Measurements from ENCODE around the gene GPAM. TPM values are rescaled to one million over a fixed set of nuclear protein-coding genes. Genes with fewer than 3 reads are reported as not detected.
A peak's percentile ranks its signal among the peaks of the same experiment; 100 is the strongest.

Gene GPAM
- polyA plus RNA-seq, 3 donors, result 0.37 to 1.3 (median 0.59) TPM

DNA sequence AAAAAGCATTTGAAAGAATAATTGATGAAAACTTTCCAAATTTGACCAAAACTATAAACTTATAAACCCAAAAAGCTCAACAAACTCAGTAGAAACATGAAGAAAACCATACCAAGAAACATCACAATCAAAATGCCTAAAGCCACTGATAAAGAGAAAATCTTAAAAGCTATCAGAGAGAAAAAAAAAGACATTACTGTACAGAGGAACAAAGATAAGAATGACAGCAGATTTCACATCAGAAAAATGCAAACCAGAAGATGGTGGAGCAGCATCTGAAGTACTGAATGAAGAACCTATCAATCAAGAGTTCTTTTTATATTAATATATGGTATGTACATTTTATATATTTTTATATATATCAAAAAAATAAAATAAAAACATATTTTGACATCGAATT is 2.4 kb upstream of the GPAM start:
- H3K4me1 Mint-ChIP-seq, result peaks cover 15% of the 10 kb centered on the region
- no peak for DNase-seq
- H3K4me1 ChIP-seq (ENCODE audit: control insufficient read depth in 1 of 2, insufficient read depth in 2 of 2, low read length in 2 of 2), result peaks cover 11 to 15% of the 10 kb centered on the region in 2 donors
- peaks cover 7 to 22% (median 14%) of the 10 kb centered on the region in 3 donors for H3K27me3 Mint-ChIP-seq (ENCODE audit: low read depth in 3 of 3)
- no peak overlapping the region for H3K4me3 ChIP-seq (replicated peaks in 1 of 3; ENCODE audit: low read depth in 2 of 3, low read length in 3 of 3)
- intact Hi-C loops (cut with micrococcal nuclease), result no loop called here
- no peak overlapping the region for H3K27ac ChIP-seq (ENCODE audit: low read depth in 1 of 2, low read length in 2 of 2)
- H3K9ac ChIP-seq (ENCODE audit: insufficient read depth, low read length, poor library complexity, severe bottlenecking), result no peak overlapping the region
- peaks cover 7 to 11% (median 9%) of the 10 kb centered on the region in 7 donors for H3K9me3 Mint-ChIP-seq
- no peak overlapping the region for H3K4me3 Mint-ChIP-seq
- H3K4me2 ChIP-seq (replicated peaks; ENCODE audit: extremely low read depth, low read length, poor library complexity, severe bottlenecking), result no peak overlapping the region
- peaks cover 7% of the 10 kb centered on the region in 2 donors for H3K27me3 ChIP-seq (ENCODE audit: control insufficient read depth in 2 of 2, insufficient read depth in 2 of 2, low read length in 2 of 2)
- no peak overlapping the region for H3K27ac Mint-ChIP-seq
- no peaks in the 10 kb centered on the region for H4K20me1 ChIP-seq (ENCODE audit: insufficient read depth, low read length)
- no peaks in the 10 kb centered on the region for H3K79me2 ChIP-seq (ENCODE audit: insufficient read depth, low read length)
- H3K36me3 Mint-ChIP-seq, result no peaks in the 10 kb centered on the region
- H3K9me3 ChIP-seq (replicated peaks in 1 of 2; ENCODE audit: control insufficient read depth in 1 of 2, insufficient read depth in 1 of 2, low read length in 2 of 2), result peaks cover 0 to 4% of the 10 kb centered on the region in 2 donors
- no peak overlapping the region for H2AFZ ChIP-seq (ENCODE audit: insufficient read depth, low read depth, low read length, poor library complexity, severe bottlenecking)
- no peaks in the 10 kb centered on the region for H3K36me3 ChIP-seq (replicated peaks in 1 of 2; ENCODE audit: control insufficient read depth in 1 of 2, insufficient read depth in 2 of 2, low read length in 2 of 2)
- TF ChIP-seq, protein P1, sequence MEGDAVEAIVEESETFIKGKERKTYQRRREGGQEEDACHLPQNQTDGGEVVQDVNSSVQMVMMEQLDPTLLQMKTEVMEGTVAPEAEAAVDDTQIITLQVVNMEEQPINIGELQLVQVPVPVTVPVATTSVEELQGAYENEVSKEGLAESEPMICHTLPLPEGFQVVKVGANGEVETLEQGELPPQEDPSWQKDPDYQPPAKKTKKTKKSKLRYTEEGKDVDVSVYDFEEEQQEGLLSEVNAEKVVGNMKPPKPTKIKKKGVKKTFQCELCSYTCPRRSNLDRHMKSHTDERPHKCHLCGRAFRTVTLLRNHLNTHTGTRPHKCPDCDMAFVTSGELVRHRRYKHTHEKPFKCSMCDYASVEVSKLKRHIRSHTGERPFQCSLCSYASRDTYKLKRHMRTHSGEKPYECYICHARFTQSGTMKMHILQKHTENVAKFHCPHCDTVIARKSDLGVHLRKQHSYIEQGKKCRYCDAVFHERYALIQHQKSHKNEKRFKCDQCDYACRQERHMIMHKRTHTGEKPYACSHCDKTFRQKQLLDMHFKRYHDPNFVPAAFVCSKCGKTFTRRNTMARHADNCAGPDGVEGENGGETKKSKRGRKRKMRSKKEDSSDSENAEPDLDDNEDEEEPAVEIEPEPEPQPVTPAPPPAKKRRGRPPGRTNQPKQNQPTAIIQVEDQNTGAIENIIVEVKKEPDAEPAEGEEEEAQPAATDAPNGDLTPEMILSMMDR (IDR thresholded peaks at IDR 0.05), result no peak
- no CpG with 5 or more reads among the region's 1 CpG for WGBS (ENCODE audit: insufficient coverage)

DNA sequence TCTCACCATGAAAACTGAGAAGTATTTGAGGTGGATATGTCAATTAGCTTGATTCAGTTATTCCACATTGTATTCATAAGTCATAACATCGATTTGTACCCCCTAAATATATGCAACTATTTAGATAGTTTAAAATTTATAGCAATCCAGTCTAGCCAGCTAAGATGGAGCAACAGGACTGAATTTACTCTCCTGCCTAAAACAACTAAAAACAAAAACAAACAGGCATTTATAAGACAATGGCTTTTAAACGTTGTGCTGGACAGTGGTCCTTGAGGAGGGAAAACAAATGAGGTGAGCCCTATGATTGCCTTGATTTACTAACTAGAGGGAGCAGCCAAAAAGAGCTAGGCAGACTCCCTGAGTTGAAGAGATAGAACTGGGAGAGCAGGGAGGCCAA is 814 bp upstream of the GPAM start:
- H3K9me3 ChIP-seq (replicated peaks in 1 of 2; ENCODE audit: control insufficient read depth in 1 of 2, insufficient read depth in 1 of 2, low read length in 2 of 2), result peaks cover 0 to 4% of the 10 kb centered on the region in 2 donors
- TF ChIP-seq, protein P1 (IDR thresholded peaks at IDR 0.05), result no peak
- peak overlapping the region; percentile 83 for H3K4me2 ChIP-seq (replicated peaks; ENCODE audit: extremely low read depth, low read length, poor library complexity, severe bottlenecking)
- peaks cover 3 to 4% of the 10 kb centered on the region in 2 donors for H3K27me3 ChIP-seq (ENCODE audit: control insufficient read depth in 2 of 2, insufficient read depth in 2 of 2, low read length in 2 of 2)
- WGBS (ENCODE audit: insufficient coverage), result 50% methylated on average over 1 of the region's 2 CpGs
- peak overlapping the region in 1 of 3 experiments; percentile 90 for H3K4me3 ChIP-seq (replicated peaks in 1 of 3; ENCODE audit: low read depth in 2 of 3, low read length in 3 of 3)
- H4K20me1 ChIP-seq (ENCODE audit: insufficient read depth, low read length), result no peaks in the 10 kb centered on the region
- peaks cover 7 to 9% of the 10 kb centered on the region in 2 donors for H3K36me3 ChIP-seq (replicated peaks in 1 of 2; ENCODE audit: control insufficient read depth in 1 of 2, insufficient read depth in 2 of 2, low read length in 2 of 2)
- Mint-ChIP-seq H3K9me3 (peaks cover 7 to 11% (median 9%) of the 10 kb centered on the region in 7 donors), H3K4me3 (no peak overlapping the region), H3K4me1 (peaks cover 15% of the 10 kb centered on the region), H3K27ac (peak overlapping the region in 2 of 7 donors; percentile 21 to 35), H3K36me3 (peaks cover 5 to 8% of the 10 kb centered on the region in 2 donors), H3K27me3 (ENCODE audit: low read depth in 3 of 3) (peaks cover 7 to 17% (median 10%) of the 10 kb centered on the region in 3 donors)
- H2AFZ ChIP-seq (ENCODE audit: insufficient read depth, low read depth, low read length, poor library complexity, severe bottlenecking), result peak overlapping the region; percentile 99
- peak overlapping the region; percentile 80 for H3K9ac ChIP-seq (ENCODE audit: insufficient read depth, low read length, poor library complexity, severe bottlenecking)
- H3K27ac ChIP-seq (ENCODE audit: low read depth in 1 of 2, low read length in 2 of 2), result no peak overlapping the region
- intact Hi-C loops (cut with micrococcal nuclease), result loop anchor here in 1 of 2 donors (5.0 kb wide), 1 partner anchor 263 kb away; the partner anchor contains the start of genes VTI1A and ZDHHC6
- peaks cover 11 to 15% of the 10 kb centered on the region in 2 donors for H3K4me1 ChIP-seq (ENCODE audit: control insufficient read depth in 1 of 2, insufficient read depth in 2 of 2, low read length in 2 of 2)
- no peaks in the 10 kb centered on the region for H3K79me2 ChIP-seq (ENCODE audit: insufficient read depth, low read length)
- no peak for DNase-seq

Measured in CD14-positive monocyte (primary cell).